ENCODE results near the gene SMO.

SMO gene

GRCh38 chr7:129188372-129188891 lies at the start of gene SMO:
Gene SMO, plus strand, starts transcription at chr7:129188633. Its CDS starts 519 bp downstream, at chr7:129189152.
- no peak within 1 kb of the TSS for H3K27ac ChIP-seq (ENCODE audit: low read depth, low read length)
- peak within 1 kb of the TSS; percentile 88 for H2AFZ ChIP-seq (ENCODE audit: low read length, unreplicated experiment)
- peaks cover 13% of the 10 kb centered on the region; the same call in 1 of the 2 replicates for H3K27me3 ChIP-seq (ENCODE audit: insufficient read depth, low read length)
- no peaks in the 10 kb centered on the region for H3K36me3 ChIP-seq (ENCODE audit: insufficient read depth, low read length)
- H3K79me2 ChIP-seq (ENCODE audit: control insufficient read depth, insufficient read depth, low read length, unreplicated experiment) = no peaks in the 10 kb centered on the region
- H3K4me1 ChIP-seq (ENCODE audit: control insufficient read depth, insufficient read depth, low read length, unreplicated experiment) = no peaks in the 10 kb centered on the region
- peak within 1 kb of the TSS; percentile 79 for H3K4me3 ChIP-seq (ENCODE audit: low read depth, low read length)

GRCh38 chr7:129143724-129144094 lies 44.7 kb upstream of the SMO start:
- H3K27ac ChIP-seq (ENCODE audit: low read depth, low read length) = no peak overlapping the region
- H3K36me3 ChIP-seq (ENCODE audit: insufficient read depth, low read length) = no peaks in the 10 kb centered on the region
- H3K4me3 ChIP-seq (ENCODE audit: low read depth, low read length) = no peak overlapping the region
- H2AFZ ChIP-seq (ENCODE audit: low read length, unreplicated experiment) = no peak overlapping the region
- no peaks in the 10 kb centered on the region for H3K79me2 ChIP-seq (ENCODE audit: control insufficient read depth, insufficient read depth, low read length, unreplicated experiment)
- peaks cover 63% of the 10 kb centered on the region for H3K27me3 ChIP-seq (ENCODE audit: insufficient read depth, low read length)
- no peaks in the 10 kb centered on the region for H3K4me1 ChIP-seq (ENCODE audit: control insufficient read depth, insufficient read depth, low read length, unreplicated experiment)

GRCh38 chr7:129144095-129144833 lies 44.2 kb upstream of the SMO start, which contains the start of gene TSPAN33:
Gene TSPAN33, plus strand, starts transcription at chr7:129144707. Its CDS starts 274 bp downstream, at chr7:129144981.
- peak within 1 kb of the TSS; percentile 71 for H3K4me3 ChIP-seq (ENCODE audit: low read depth, low read length)

GRCh38 chr7:129144834-129145668 lies 43.4 kb upstream of the SMO start:
- H3K4me3 ChIP-seq (ENCODE audit: low read depth, low read length) = peak overlapping the region; percentile 71
- H3K79me2 ChIP-seq (ENCODE audit: control insufficient read depth, insufficient read depth, low read length, unreplicated experiment) = no peaks in the 10 kb centered on the region
- H3K27ac ChIP-seq (ENCODE audit: low read depth, low read length) = no peak overlapping the region
- H3K27me3 ChIP-seq (ENCODE audit: insufficient read depth, low read length) = peaks cover 74% of the 10 kb centered on the region
- H3K36me3 ChIP-seq (ENCODE audit: insufficient read depth, low read length) = no peaks in the 10 kb centered on the region
- no peak overlapping the region for H2AFZ ChIP-seq (ENCODE audit: low read length, unreplicated experiment)
- no peaks in the 10 kb centered on the region for H3K4me1 ChIP-seq (ENCODE audit: control insufficient read depth, insufficient read depth, low read length, unreplicated experiment)

More at GRCh38 chr7:129144095-129144833, 44.2 kb upstream of the SMO start, which contains the start of gene TSPAN33:
- Histone ChIP-seq H3K36me3 (ENCODE audit: insufficient read depth, low read length) (no peaks in the 10 kb centered on the region), H3K4me1 (ENCODE audit: control insufficient read depth, insufficient read depth, low read length, unreplicated experiment) (no peaks in the 10 kb centered on the region), H2AFZ (ENCODE audit: low read length, unreplicated experiment) (no peak within 1 kb of the TSS), H3K79me2 (ENCODE audit: control insufficient read depth, insufficient read depth, low read length, unreplicated experiment) (no peaks in the 10 kb centered on the region), H3K27me3 (ENCODE audit: insufficient read depth, low read length) (peaks cover 66% of the 10 kb centered on the region), H3K27ac (ENCODE audit: low read depth, low read length) (no peak within 1 kb of the TSS)

GRCh38 chr7:129146237-129146979 lies 42.0 kb upstream of the SMO start:
- no peak overlapping the region for H2AFZ ChIP-seq (ENCODE audit: low read length, unreplicated experiment)
- H3K36me3 ChIP-seq (ENCODE audit: insufficient read depth, low read length) = no peaks in the 10 kb centered on the region
- no peaks in the 10 kb centered on the region for H3K79me2 ChIP-seq (ENCODE audit: control insufficient read depth, insufficient read depth, low read length, unreplicated experiment)
- no peaks in the 10 kb centered on the region for H3K4me1 ChIP-seq (ENCODE audit: control insufficient read depth, insufficient read depth, low read length, unreplicated experiment)
- H3K4me3 ChIP-seq (ENCODE audit: low read depth, low read length) = no peak overlapping the region
- peaks cover 81% of the 10 kb centered on the region for H3K27me3 ChIP-seq (ENCODE audit: insufficient read depth, low read length)
- H3K27ac ChIP-seq (ENCODE audit: low read depth, low read length) = no peak overlapping the region

- H3K27me3 ChIP-seq (ENCODE audit: insufficient read depth, low read length) = peaks cover 91% of the 10 kb centered on the region
- H3K27ac ChIP-seq (ENCODE audit: low read depth, low read length) = no peak overlapping the region
- H3K36me3 ChIP-seq (ENCODE audit: insufficient read depth, low read length) = no peaks in the 10 kb centered on the region
- no peaks in the 10 kb centered on the region for H3K79me2 ChIP-seq (ENCODE audit: control insufficient read depth, insufficient read depth, low read length, unreplicated experiment)
- H3K4me1 ChIP-seq (ENCODE audit: control insufficient read depth, insufficient read depth, low read length, unreplicated experiment) = no peaks in the 10 kb centered on the region
- H3K4me3 ChIP-seq (ENCODE audit: low read depth, low read length) = no peak overlapping the region
- H2AFZ ChIP-seq (ENCODE audit: low read length, unreplicated experiment) = no peak overlapping the region
These were observed 40.7 kb upstream of the SMO start for GRCh38 chr7:129147731-129148130.

- no peak overlapping the region for H3K4me3 ChIP-seq (ENCODE audit: low read depth, low read length)
These were observed 38.9 kb upstream of the SMO start for GRCh38 chr7:129149511-129149910.

GRCh38 chr7:129150199-129150996 lies 38.0 kb upstream of the SMO start:
- Histone ChIP-seq H3K36me3 (ENCODE audit: insufficient read depth, low read length) (no peaks in the 10 kb centered on the region), H3K4me3 (ENCODE audit: low read depth, low read length) (no peak overlapping the region), H3K27me3 (ENCODE audit: insufficient read depth, low read length) (peaks cover 84% of the 10 kb centered on the region), H3K4me1 (ENCODE audit: control insufficient read depth, insufficient read depth, low read length, unreplicated experiment) (no peaks in the 10 kb centered on the region), H3K27ac (ENCODE audit: low read depth, low read length) (no peak overlapping the region), H2AFZ (ENCODE audit: low read length, unreplicated experiment) (no peak overlapping the region), H3K79me2 (ENCODE audit: control insufficient read depth, insufficient read depth, low read length, unreplicated experiment) (no peaks in the 10 kb centered on the region)

More at GRCh38 chr7:129149511-129149910, 38.9 kb upstream of the SMO start:
- Histone ChIP-seq H3K27me3 (ENCODE audit: insufficient read depth, low read length) (peaks cover 85% of the 10 kb centered on the region), H3K4me1 (ENCODE audit: control insufficient read depth, insufficient read depth, low read length, unreplicated experiment) (no peaks in the 10 kb centered on the region), H2AFZ (ENCODE audit: low read length, unreplicated experiment) (no peak overlapping the region), H3K79me2 (ENCODE audit: control insufficient read depth, insufficient read depth, low read length, unreplicated experiment) (no peaks in the 10 kb centered on the region), H3K27ac (ENCODE audit: low read depth, low read length) (no peak overlapping the region), H3K36me3 (ENCODE audit: insufficient read depth, low read length) (no peaks in the 10 kb centered on the region)

GRCh38 chr7:129157651-129158050 lies 30.8 kb upstream of the SMO start:
- Histone ChIP-seq H3K4me3 (ENCODE audit: low read depth, low read length) (no peak overlapping the region), H3K36me3 (ENCODE audit: insufficient read depth, low read length) (no peaks in the 10 kb centered on the region), H3K27me3 (ENCODE audit: insufficient read depth, low read length) (peaks cover 41% of the 10 kb centered on the region), H3K79me2 (ENCODE audit: control insufficient read depth, insufficient read depth, low read length, unreplicated experiment) (no peaks in the 10 kb centered on the region), H3K4me1 (ENCODE audit: control insufficient read depth, insufficient read depth, low read length, unreplicated experiment) (no peaks in the 10 kb centered on the region), H2AFZ (ENCODE audit: low read length, unreplicated experiment) (no peak overlapping the region), H3K27ac (ENCODE audit: low read depth, low read length) (no peak overlapping the region)
